Erythroblast (primary cell): ENCODE results near the gene SPAST.
"Not testable (repeated sequence)": the region's sequence is repeated elsewhere in the genome, so short reads cannot be mapped to it uniquely, and the experiment has no call there.

Source experiments
- GATA1 ChIP-seq: IDR thresholded peaks from 2 replicates; pipeline ENCODE4 v1.6.1; 2011; ENCODE audit warnings: low read depth, mild to moderate bottlenecking, control low read depth, low read length, moderate library complexity
- POLR2A ChIP-seq: IDR thresholded peaks from 2 replicates; pipeline ENCODE4 v1.6.1; 2011; ENCODE audit warnings: mild to moderate bottlenecking, low read length

DNA sequence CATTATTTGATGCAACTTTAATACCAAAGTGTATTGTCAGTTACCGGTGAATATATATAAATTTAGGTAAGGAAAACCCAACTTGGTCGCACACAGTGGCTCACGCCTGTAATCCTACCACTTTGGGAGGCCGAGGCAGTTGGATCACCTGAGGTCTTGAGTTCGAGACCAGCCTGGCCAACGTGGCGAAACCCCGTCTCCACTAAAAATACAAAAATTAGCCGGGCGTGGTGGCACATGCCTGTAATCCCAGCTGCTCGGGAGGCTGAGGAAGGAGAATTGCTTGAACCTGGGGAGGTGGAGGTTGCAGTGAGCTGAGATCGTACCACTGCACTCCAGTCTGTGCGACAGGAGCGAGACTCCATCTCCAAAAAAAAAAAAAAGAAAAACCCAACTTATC, 88.2 kb downstream of the SPAST start:
- TF ChIP-seq POLR2A, GATA1: not testable (repeated sequence)
